ENCODE measurements around the gene PTPN5.

Gene PTPN5

GRCh38 chr11:18766015-18766414 is 25.6 kb downstream of the PTPN5 start:
- H3K9ac ChIP-seq (ENCODE audit: low read length) = no peak overlapping the region
- H2BK5ac ChIP-seq (ENCODE audit: low read length) = no peak overlapping the region
- DNase-seq = no peak
- H3K4me3 ChIP-seq (ENCODE audit: low read length) = no peak overlapping the region
- H4K8ac ChIP-seq (ENCODE audit: low read depth, low read length) = no peak overlapping the region
- H3K4ac ChIP-seq (ENCODE audit: low read depth, low read length) = no peak overlapping the region
- no peak overlapping the region for H2AK5ac ChIP-seq (ENCODE audit: low read length)
- no peak overlapping the region for H3K27ac ChIP-seq (ENCODE audit: low read depth, low read length)
- H2BK120ac ChIP-seq (ENCODE audit: low read depth, low read length) = no peak overlapping the region
- no peak overlapping the region for H3K18ac ChIP-seq (ENCODE audit: low read length)
- no peaks in the 10 kb centered on the region for H3K27me3 ChIP-seq (ENCODE audit: insufficient read depth, low read length, poor library complexity)
- H2BK15ac ChIP-seq (replicated peaks; ENCODE audit: low read depth) = no peak overlapping the region
- no peak overlapping the region for H3K56ac ChIP-seq (ENCODE audit: low read length)
- no peaks in the 10 kb centered on the region for H3K79me1 ChIP-seq (ENCODE audit: low read length)
- no peak overlapping the region for H3K4me2 ChIP-seq (ENCODE audit: low read length)
- H3K23ac ChIP-seq (ENCODE audit: low read length) = no peak overlapping the region
- H3K79me2 ChIP-seq (ENCODE audit: control insufficient read depth, insufficient read depth, low read length) = no peaks in the 10 kb centered on the region
- no peak overlapping the region for H4K5ac ChIP-seq (ENCODE audit: low read length)
- H3K4me1 ChIP-seq (ENCODE audit: control insufficient read depth, low read depth, low read length) = no peaks in the 10 kb centered on the region
- no peaks in the 10 kb centered on the region for H3K36me3 ChIP-seq (ENCODE audit: control insufficient read depth, insufficient read depth, low read length)
- no CpG with 5 or more reads among the region's 2 CpGs for WGBS (ENCODE audit: extremely low coverage, insufficient coverage, low lambda C conversion rate)

- Histone ChIP-seq H3K23ac (ENCODE audit: low read length) (no peak overlapping the region), H3K4me1 (ENCODE audit: control insufficient read depth, low read depth, low read length) (no peaks in the 10 kb centered on the region), H3K36me3 (ENCODE audit: control insufficient read depth, insufficient read depth, low read length) (no peaks in the 10 kb centered on the region), H2BK5ac (ENCODE audit: low read length) (no peak overlapping the region), H3K79me2 (ENCODE audit: control insufficient read depth, insufficient read depth, low read length) (no peaks in the 10 kb centered on the region), H3K4me3 (ENCODE audit: low read length) (no peak overlapping the region), H4K5ac (ENCODE audit: low read length) (no peak overlapping the region), H3K56ac (ENCODE audit: low read length) (no peak overlapping the region), H2AK5ac (ENCODE audit: low read length) (no peak overlapping the region), H3K27ac (ENCODE audit: low read depth, low read length) (no peak overlapping the region), H3K4ac (ENCODE audit: low read depth, low read length) (no peak overlapping the region), H3K18ac (ENCODE audit: low read length) (no peak overlapping the region), H3K79me1 (ENCODE audit: low read length) (no peaks in the 10 kb centered on the region), H2BK15ac (replicated peaks; ENCODE audit: low read depth) (no peak overlapping the region), H4K8ac (ENCODE audit: low read depth, low read length) (no peak overlapping the region), H3K9ac (ENCODE audit: low read length) (no peak overlapping the region), H3K4me2 (ENCODE audit: low read length) (no peak overlapping the region), H2BK120ac (ENCODE audit: low read depth, low read length) (no peak overlapping the region), H3K27me3 (ENCODE audit: insufficient read depth, low read length, poor library complexity) (no peaks in the 10 kb centered on the region)
- no CpG with 5 or more reads among the region's 6 CpGs for WGBS (ENCODE audit: extremely low coverage, insufficient coverage, low lambda C conversion rate)
- no peak for DNase-seq
Measured at GRCh38 chr11:18765554-18765953, 26.0 kb downstream of the PTPN5 start.

GRCh38 chr11:18761741-18762140 is 29.9 kb downstream of the PTPN5 start:
- Histone ChIP-seq H3K36me3 (ENCODE audit: control insufficient read depth, insufficient read depth, low read length) (no peaks in the 10 kb centered on the region), H3K27me3 (ENCODE audit: insufficient read depth, low read length, poor library complexity) (no peaks in the 10 kb centered on the region), H3K23ac (ENCODE audit: low read length) (no peak overlapping the region), H3K27ac (ENCODE audit: low read depth, low read length) (no peak overlapping the region), H3K4ac (ENCODE audit: low read depth, low read length) (no peak overlapping the region), H4K8ac (ENCODE audit: low read depth, low read length) (no peak overlapping the region), H2AK5ac (ENCODE audit: low read length) (no peak overlapping the region), H3K56ac (ENCODE audit: low read length) (no peak overlapping the region), H3K4me1 (ENCODE audit: control insufficient read depth, low read depth, low read length) (no peaks in the 10 kb centered on the region), H3K18ac (ENCODE audit: low read length) (no peak overlapping the region), H3K4me3 (ENCODE audit: low read length) (no peak overlapping the region), H2BK120ac (ENCODE audit: low read depth, low read length) (no peak overlapping the region), H3K79me2 (ENCODE audit: control insufficient read depth, insufficient read depth, low read length) (no peaks in the 10 kb centered on the region), H3K4me2 (ENCODE audit: low read length) (no peak overlapping the region), H2BK5ac (ENCODE audit: low read length) (no peak overlapping the region), H3K79me1 (ENCODE audit: low read length) (no peaks in the 10 kb centered on the region), H2BK15ac (replicated peaks; ENCODE audit: low read depth) (no peak overlapping the region), H3K9ac (ENCODE audit: low read length) (no peak overlapping the region), H4K5ac (ENCODE audit: low read length) (no peak overlapping the region)
- no CpG with 5 or more reads among the region's 11 CpGs for WGBS (ENCODE audit: extremely low coverage, insufficient coverage, low lambda C conversion rate)
- DNase-seq = no peak

- Histone ChIP-seq H3K27me3 (ENCODE audit: insufficient read depth, low read length, poor library complexity) (no peaks in the 10 kb centered on the region), H3K36me3 (ENCODE audit: control insufficient read depth, insufficient read depth, low read length) (no peaks in the 10 kb centered on the region), H3K23ac (ENCODE audit: low read length) (no peak overlapping the region), H4K8ac (ENCODE audit: low read depth, low read length) (no peak overlapping the region), H2BK120ac (ENCODE audit: low read depth, low read length) (no peak overlapping the region), H3K4me3 (ENCODE audit: low read length) (no peak overlapping the region), H3K79me1 (ENCODE audit: low read length) (no peaks in the 10 kb centered on the region), H3K18ac (ENCODE audit: low read length) (no peak overlapping the region), H3K27ac (ENCODE audit: low read depth, low read length) (no peak overlapping the region), H3K4ac (ENCODE audit: low read depth, low read length) (no peak overlapping the region), H2AK5ac (ENCODE audit: low read length) (no peak overlapping the region), H4K5ac (ENCODE audit: low read length) (no peak overlapping the region), H3K79me2 (ENCODE audit: control insufficient read depth, insufficient read depth, low read length) (no peaks in the 10 kb centered on the region), H3K4me1 (ENCODE audit: control insufficient read depth, low read depth, low read length) (no peaks in the 10 kb centered on the region), H3K4me2 (ENCODE audit: low read length) (no peak overlapping the region), H3K9ac (ENCODE audit: low read length) (no peak overlapping the region), H3K56ac (ENCODE audit: low read length) (no peak overlapping the region), H2BK15ac (replicated peaks; ENCODE audit: low read depth) (no peak overlapping the region), H2BK5ac (ENCODE audit: low read length) (no peak overlapping the region)
- no peak for DNase-seq
- WGBS (ENCODE audit: extremely low coverage, insufficient coverage, low lambda C conversion rate) = no CpG with 5 or more reads among the region's 3 CpGs
Measured at GRCh38 chr11:18761144-18761543, 30.5 kb downstream of the PTPN5 start.

DNA sequence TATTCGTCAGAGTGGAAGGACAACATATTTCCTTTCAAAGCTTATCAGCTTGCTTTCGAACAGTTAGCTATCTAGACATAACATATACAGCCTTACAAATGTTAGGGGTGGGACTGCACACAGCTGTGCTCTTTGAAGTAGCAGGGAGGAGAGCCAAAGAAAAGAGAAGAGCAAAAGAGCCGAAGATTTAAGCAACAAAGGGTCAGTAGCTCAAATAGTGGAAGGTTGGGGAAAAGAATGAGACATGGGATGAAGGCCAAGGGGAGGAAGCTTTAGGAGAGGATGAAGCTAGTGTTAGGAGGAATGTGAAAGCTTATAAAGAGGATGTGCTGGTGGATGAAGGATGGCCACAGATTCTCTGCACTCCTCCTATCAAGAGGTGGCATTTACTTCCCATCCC is 33.8 kb downstream of the PTPN5 start:
- Histone ChIP-seq H3K9ac (ENCODE audit: low read length) (no peak overlapping the region), H3K56ac (ENCODE audit: low read length) (no peak overlapping the region), H3K4me3 (ENCODE audit: low read length) (no peak overlapping the region), H3K79me1 (ENCODE audit: low read length) (no peaks in the 10 kb centered on the region), H2BK5ac (ENCODE audit: low read length) (no peak overlapping the region), H2BK120ac (ENCODE audit: low read depth, low read length) (no peak overlapping the region), H3K4me1 (ENCODE audit: control insufficient read depth, low read depth, low read length) (no peaks in the 10 kb centered on the region), H3K36me3 (ENCODE audit: control insufficient read depth, insufficient read depth, low read length) (no peaks in the 10 kb centered on the region), H4K5ac (ENCODE audit: low read length) (no peak overlapping the region), H3K4ac (ENCODE audit: low read depth, low read length) (no peak overlapping the region), H3K23ac (ENCODE audit: low read length) (no peak overlapping the region), H2BK15ac (replicated peaks; ENCODE audit: low read depth) (no peak overlapping the region), H3K27me3 (ENCODE audit: insufficient read depth, low read length, poor library complexity) (no peaks in the 10 kb centered on the region), H3K27ac (ENCODE audit: low read depth, low read length) (no peak overlapping the region), H2AK5ac (ENCODE audit: low read length) (no peak overlapping the region), H3K4me2 (ENCODE audit: low read length) (no peak overlapping the region), H3K79me2 (ENCODE audit: control insufficient read depth, insufficient read depth, low read length) (no peaks in the 10 kb centered on the region), H4K8ac (ENCODE audit: low read depth, low read length) (no peak overlapping the region), H3K18ac (ENCODE audit: low read length) (no peak overlapping the region)
- whole genome bisulfite sequencing (ENCODE audit: extremely low coverage, insufficient coverage, low lambda C conversion rate) = no CpG with 5 or more reads among the region's 3 CpGs
- no peak for DNase-seq

DNA sequence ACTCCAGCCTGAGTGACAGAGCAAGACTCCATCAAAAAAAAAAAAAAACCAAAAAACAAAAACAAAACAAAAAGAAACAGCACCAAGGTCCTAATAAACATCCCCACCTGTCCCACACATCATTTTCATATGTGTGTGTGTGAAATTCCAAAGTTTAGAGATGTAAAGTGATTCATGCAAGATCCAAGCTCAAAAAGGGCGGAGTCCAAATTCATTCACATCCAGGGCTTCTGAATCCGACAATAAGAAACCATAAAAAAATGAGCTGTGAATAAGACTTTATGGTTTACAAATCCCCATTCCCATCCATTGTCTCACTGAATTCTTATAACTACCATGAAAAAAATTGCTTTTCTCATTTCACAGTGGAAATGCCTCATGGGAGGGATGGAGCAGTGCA is 34.7 kb downstream of the PTPN5 start:
- H3K9ac ChIP-seq (ENCODE audit: low read length) = no peak overlapping the region
- no peaks in the 10 kb centered on the region for H3K79me2 ChIP-seq (ENCODE audit: control insufficient read depth, insufficient read depth, low read length)
- no peak overlapping the region for H3K23ac ChIP-seq (ENCODE audit: low read length)
- H2AK5ac ChIP-seq (ENCODE audit: low read length) = no peak overlapping the region
- H3K79me1 ChIP-seq (ENCODE audit: low read length) = no peaks in the 10 kb centered on the region
- H4K5ac ChIP-seq (ENCODE audit: low read length) = no peak overlapping the region
- H3K4me2 ChIP-seq (ENCODE audit: low read length) = no peak overlapping the region
- H3K36me3 ChIP-seq (ENCODE audit: control insufficient read depth, insufficient read depth, low read length) = no peaks in the 10 kb centered on the region
- H3K4me1 ChIP-seq (ENCODE audit: control insufficient read depth, low read depth, low read length) = no peaks in the 10 kb centered on the region
- no peak overlapping the region for H4K8ac ChIP-seq (ENCODE audit: low read depth, low read length)
- H2BK120ac ChIP-seq (ENCODE audit: low read depth, low read length) = no peak overlapping the region
- no peak for DNase-seq
- H3K4me3 ChIP-seq (ENCODE audit: low read length) = no peak overlapping the region
- no peak overlapping the region for H2BK15ac ChIP-seq (replicated peaks; ENCODE audit: low read depth)
- H2BK5ac ChIP-seq (ENCODE audit: low read length) = no peak overlapping the region
- H3K56ac ChIP-seq (ENCODE audit: low read length) = no peak overlapping the region
- no peak overlapping the region for H3K18ac ChIP-seq (ENCODE audit: low read length)
- WGBS (ENCODE audit: extremely low coverage, insufficient coverage, low lambda C conversion rate) = no CpG with 5 or more reads among the region's 2 CpGs
- H3K27me3 ChIP-seq (ENCODE audit: insufficient read depth, low read length, poor library complexity) = no peaks in the 10 kb centered on the region
- H3K4ac ChIP-seq (ENCODE audit: low read depth, low read length) = no peak overlapping the region
- H3K27ac ChIP-seq (ENCODE audit: low read depth, low read length) = no peak overlapping the region
